NCI-H748 treated with DMSO at 0.1 percent for 48 hours (cell line): ENCODE data around the gene LRRC46.

ENCODE experiments used
- DNase-seq: peaks from one replicate; lab custom pipeline; 2025; lab: John Stamatoyannopoulos, UW

LRRC46 gene

GRCh38 chr17:47851764-47852112, 20.3 kb downstream of the LRRC46 start:
- DNase-seq, result no peak

- DNase-seq, result no peak
These were observed 20.9 kb downstream of the LRRC46 start for GRCh38 chr17:47852113-47852949.

- DNase-seq, result no peak
These were observed 22.1 kb downstream of the LRRC46 start for GRCh38 chr17:47853616-47854015.

DNA sequence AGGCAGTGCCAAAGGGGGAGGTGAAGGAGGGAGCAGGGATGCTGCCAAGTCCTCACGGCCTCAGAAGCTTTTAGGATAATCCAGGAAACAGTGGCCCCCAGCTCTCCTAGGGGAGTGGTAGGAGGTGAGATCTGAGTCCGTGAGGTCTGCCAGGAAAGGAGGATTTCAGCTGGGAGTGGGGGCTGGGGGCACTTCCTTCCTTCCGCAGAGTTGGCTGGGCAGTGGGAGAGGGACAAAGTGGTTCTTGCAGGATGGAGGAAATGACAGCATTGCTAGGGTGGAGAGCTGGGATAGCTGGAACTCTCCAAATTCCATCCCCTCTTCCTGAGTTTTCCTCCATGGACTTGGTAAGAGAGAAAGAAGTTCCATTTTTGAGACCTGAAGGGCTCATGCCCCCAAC, 24.3 kb downstream of the LRRC46 start:
- DNase-seq, result no peak

GRCh38 chr17:47856830-47857229, 25.4 kb downstream of the LRRC46 start:
- DNase-seq, result no peak

GRCh38 chr17:47857551-47858455, 26.3 kb downstream of the LRRC46 start:
- DNase-seq, result no peak

DNA sequence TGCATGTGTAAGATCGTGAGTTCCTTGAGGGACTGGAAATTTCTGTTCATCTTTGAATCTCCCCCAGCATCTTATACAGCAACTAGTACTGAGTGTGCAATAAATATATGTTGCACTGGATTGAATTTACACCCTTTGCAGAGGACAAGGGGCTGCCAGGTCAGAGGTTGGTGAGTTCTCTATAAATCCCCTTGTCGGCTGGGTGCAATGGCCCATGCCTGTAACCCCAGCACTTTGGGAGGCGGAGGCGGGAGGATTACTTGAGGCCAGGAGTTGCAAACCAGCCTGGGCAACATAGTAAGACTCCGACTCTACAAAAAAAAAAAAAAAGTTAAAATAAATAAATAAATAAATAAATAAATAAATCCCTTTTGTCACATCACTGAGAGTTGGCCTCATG, 28.9 kb downstream of the LRRC46 start:
- DNase-seq, result no peak

- DNase-seq, result no peak
These were observed 31.4 kb downstream of the LRRC46 start for GRCh38 chr17:47862621-47863440.

- DNase-seq, result no peak
These were observed 33.3 kb downstream of the LRRC46 start for GRCh38 chr17:47864791-47865216.

DNA sequence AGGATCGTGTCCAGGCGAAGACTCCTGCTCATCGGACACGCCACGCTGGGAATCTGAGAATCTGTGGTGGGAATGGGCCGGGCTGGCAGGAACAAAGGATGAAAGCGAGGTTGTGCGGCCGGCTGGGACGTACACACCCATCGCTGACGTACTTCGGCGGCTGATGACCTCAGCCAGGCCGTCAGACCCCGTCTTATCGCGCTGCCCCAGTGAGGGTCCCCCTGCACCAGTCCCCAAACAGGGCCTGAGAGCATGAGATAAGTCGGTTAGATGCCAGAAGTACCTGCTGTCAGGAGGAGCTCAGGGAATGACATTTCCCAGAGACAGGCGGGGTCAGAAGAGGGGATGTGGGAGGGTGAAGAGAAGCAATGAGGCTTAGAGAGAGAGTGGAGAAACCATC, 35.5 kb downstream of the LRRC46 start:
- DNase-seq, result no peak

DNA sequence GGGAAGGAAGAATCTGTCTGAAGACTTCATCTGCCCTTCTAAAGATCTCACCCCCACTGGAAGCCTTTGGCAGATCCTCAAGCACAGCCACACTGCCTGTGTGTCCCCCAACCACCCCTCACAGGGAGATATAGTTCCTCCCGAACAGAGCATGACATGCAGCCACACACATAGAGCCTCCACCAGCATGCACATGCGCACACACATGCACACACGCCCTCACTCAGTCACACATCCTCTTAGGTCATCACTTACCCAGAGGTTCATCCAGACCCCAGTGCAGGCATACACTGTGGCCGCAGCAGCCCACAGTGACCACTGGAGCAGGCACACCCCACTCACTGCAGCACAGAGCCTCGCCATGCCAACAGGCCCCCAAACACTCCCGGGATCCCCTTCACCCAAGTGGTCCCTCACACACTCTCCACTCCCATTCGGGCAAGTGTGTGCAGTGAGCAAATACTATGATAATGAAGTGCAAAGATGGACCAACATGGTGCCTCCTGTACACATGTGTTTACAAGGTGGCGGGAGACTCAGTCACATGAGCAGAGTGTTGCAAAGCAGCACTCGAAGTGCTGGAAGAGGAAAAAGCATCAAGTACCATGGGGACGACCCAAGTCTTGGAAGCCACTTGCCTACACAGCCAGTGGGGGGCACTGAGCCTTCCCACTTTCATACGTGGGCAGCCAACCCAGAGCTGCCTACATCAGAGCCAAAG, 36.5 kb downstream of the LRRC46 start:
- DNase-seq, result no peak

DNA sequence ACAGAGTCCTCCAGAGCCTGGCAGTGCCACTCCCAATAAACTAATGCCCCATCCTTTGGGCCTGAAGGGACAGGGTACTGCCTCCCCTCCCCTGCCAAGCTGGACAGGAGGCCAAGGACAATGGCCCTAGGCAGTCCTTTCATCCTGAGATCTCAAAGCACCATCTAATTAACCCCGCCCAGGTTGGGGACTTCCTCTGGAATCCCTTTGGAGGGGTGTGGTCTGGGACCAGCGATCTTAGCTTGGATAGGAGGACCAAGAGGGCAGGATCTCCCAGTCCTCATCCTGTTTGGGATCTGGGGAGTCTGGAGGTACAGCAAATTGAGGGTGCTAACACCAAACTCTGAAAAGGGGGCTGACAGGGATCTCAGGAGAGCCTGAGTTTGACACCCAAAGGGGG, 37.6 kb downstream of the LRRC46 start:
- DNase-seq, result no peak

GRCh38 chr17:47870056-47870455, 38.6 kb downstream of the LRRC46 start:
- no peak for DNase-seq

DNA sequence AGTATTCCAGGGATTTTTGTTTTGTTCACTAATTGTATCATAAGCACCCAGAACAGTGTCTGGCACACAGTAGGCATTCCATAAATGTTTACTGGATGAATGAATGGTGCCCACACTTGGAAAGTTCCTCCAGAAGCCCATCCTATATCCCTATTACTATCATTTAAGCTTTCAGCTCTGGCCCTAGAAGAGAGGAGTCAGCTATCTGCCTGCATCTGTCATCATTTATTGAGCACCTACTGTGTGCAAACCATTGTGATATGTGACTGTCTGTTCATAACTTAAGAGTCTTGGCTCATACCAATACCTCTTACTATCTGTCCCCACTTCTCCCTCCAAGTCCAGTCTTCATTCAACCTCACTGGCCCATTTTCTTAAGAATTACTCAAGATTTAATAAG, 39.6 kb downstream of the LRRC46 start:
- DNase-seq, result no peak

- DNase-seq, result no peak
These were observed 40.7 kb downstream of the LRRC46 start for GRCh38 chr17:47872019-47872650.

GRCh38 chr17:47872651-47873161, 41.2 kb downstream of the LRRC46 start:
- DNase-seq, result no peak

GRCh38 chr17:47873200-47874090, 42.0 kb downstream of the LRRC46 start:
- no peak for DNase-seq

DNA sequence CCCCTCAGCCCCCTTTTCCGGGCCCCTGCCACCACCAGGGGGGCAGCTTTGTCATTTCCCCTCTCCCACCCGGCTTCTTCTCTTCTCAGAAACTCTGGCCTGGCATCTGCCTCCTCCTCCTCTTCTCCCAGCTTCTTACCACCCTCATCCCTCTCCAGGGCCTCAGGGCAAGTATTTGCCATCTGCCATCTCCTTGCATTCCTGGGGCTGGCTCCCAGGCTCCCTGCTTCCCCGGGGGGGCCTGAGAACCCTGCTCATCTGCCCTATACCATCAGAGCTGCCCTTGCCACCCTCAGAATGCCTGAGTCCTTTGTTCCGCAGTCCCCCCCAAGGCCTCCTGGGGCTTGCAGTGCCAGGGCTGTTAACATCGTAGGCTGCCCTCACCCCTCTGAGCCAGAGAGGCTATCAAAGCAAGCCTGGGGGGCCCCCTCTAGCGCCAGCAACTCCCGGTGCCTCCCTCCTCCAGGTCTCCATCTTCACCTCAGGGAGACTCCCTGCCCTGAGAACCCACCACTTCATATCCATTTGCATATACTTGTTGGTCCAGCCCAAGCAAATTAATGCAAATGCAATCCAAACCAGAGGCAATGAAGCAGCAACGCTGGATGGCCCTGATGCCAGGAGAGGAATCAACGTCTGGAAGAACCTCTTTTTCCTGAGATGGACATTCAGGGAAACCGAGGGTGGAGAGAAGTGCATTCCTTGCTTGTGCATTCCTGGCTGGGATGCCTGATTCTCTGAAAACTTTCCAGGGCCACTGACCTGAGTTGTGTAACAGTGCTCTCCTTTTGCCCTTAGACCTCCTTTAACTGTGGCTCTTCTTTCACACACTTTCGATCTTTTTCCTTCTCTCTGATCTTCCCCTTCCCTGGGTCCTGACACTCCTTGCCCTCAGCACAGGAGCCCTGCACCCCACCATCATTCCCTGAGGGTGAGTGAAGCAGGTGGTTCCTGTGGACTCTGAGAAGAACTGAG, 43.8 kb downstream of the LRRC46 start:
- DNase-seq, result no peak
